GM19025 (cell line): ENCODE results near the gene SLC25A46.
"Not testable (repeated sequence)": the region's sequence is repeated elsewhere in the genome, so short reads cannot be mapped to it uniquely, and the experiment has no call there.

Experiments
- ATAC-seq: cut with Tn5 transposase; IDR thresholded peaks from one replicate; pipeline ENCODE4 v1.9.1; 2021; ENCODE audit warnings: mild to moderate bottlenecking, low read depth, moderate library complexity; ENCODE audit not compliant: unreplicated experiment

Gene SLC25A46

GRCh38 chr5:110738812-110739651 is at the start of gene SLC25A46:
SLC25A46 (plus strand) TSS chr5:110739007; CDS start chr5:110739120, 113 bp downstream.
- ATAC-seq, result peak; percentile 97

GRCh38 chr5:110690587-110690986 is 48.2 kb upstream of the SLC25A46 start:
- not testable (repeated sequence) for ATAC-seq

- ATAC-seq, result not testable (repeated sequence)
These were observed 46.1 kb upstream of the SLC25A46 start for GRCh38 chr5:110692669-110693068.

GRCh38 chr5:110702300-110702699 is 36.5 kb upstream of the SLC25A46 start:
- ATAC-seq, result no peak

- ATAC-seq, result no peak
These were observed 36.1 kb upstream of the SLC25A46 start for GRCh38 chr5:110702704-110703103.

- no peak for ATAC-seq
These were observed 35.3 kb upstream of the SLC25A46 start for GRCh38 chr5:110703481-110703880.

- no peak for ATAC-seq
These were observed 33.5 kb upstream of the SLC25A46 start for GRCh38 chr5:110705349-110705748.

- no peak for ATAC-seq
These were observed 31.5 kb upstream of the SLC25A46 start for GRCh38 chr5:110707260-110707844.

- peak; percentile 80 for ATAC-seq
These were observed 22.3 kb upstream of the SLC25A46 start for GRCh38 chr5:110716247-110717245.

GRCh38 chr5:110718311-110718710 is 20.5 kb upstream of the SLC25A46 start:
- ATAC-seq, result no peak

GRCh38 chr5:110726249-110727024 is 12.4 kb upstream of the SLC25A46 start, which contains the start of gene TMEM232:
TMEM232 (minus strand) TSS chr5:110726671; CDS start chr5:110667352, 59,319 bp downstream.
- peak; percentile 100 for ATAC-seq

GRCh38 chr5:110727025-110727314 is 11.8 kb upstream of the SLC25A46 start:
- ATAC-seq, result peak; percentile 38

GRCh38 chr5:110731499-110731898 is 7.3 kb upstream of the SLC25A46 start:
- not testable (repeated sequence) for ATAC-seq

GRCh38 chr5:110734101-110734500 is 4.7 kb upstream of the SLC25A46 start:
- no peak for ATAC-seq

GRCh38 chr5:110735556-110735955 is 3.3 kb upstream of the SLC25A46 start:
- ATAC-seq, result no peak

- ATAC-seq, result no peak
These were observed 2.1 kb upstream of the SLC25A46 start for GRCh38 chr5:110736753-110737152.

- peak; percentile 46 for ATAC-seq
These were observed 350 bp upstream of the SLC25A46 start for GRCh38 chr5:110738503-110738811.

- peak; percentile 98 for ATAC-seq
These were observed 13.3 kb downstream of the SLC25A46 start for GRCh38 chr5:110751902-110752762.

- ATAC-seq, result no peak
These were observed 14.1 kb downstream of the SLC25A46 start for GRCh38 chr5:110752953-110753352.
